GM12878 (cell line): Measurements from ENCODE around the gene RNPS1. TPM values are rescaled to one million over a fixed set of nuclear protein-coding genes. Genes with fewer than 3 reads are reported as not detected.

Source experiments
- CBX5 ChIP-seq: sonication (generic); IDR thresholded peaks from 2 replicates; pipeline ENCODE4 v1.6.1; 2016; ENCODE audit warnings: low read depth, moderate library complexity, mild to moderate bottlenecking, inconsistent platforms
- CREB1 ChIP-seq: IDR thresholded peaks from 2 replicates; pipeline ENCODE4 v1.6.1; 2012; ENCODE audit warnings: low read depth, mild to moderate bottlenecking, inconsistent platforms
- FOS ChIP-seq: IDR thresholded peaks from 3 replicates; pipeline ENCODE4 v1.6.1; 2011; ENCODE audit warnings: borderline replicate concordance; ENCODE audit not compliant: insufficient read length; ENCODE audit errors: extremely low read depth
- IKZF2 ChIP-seq, 2 experiments: fragments of 450-650 bp; IDR thresholded peaks; 2 replicates each; pipeline ENCODE4 v1.6.1; 2017; ENCODE audit warnings: mild to moderate bottlenecking in 2 of 2, moderate library complexity in 2 of 2
- IRF4 ChIP-seq: IDR thresholded peaks from 2 replicates; pipeline ENCODE4 v1.6.1; 2011; ENCODE audit warnings: low read depth, low read length
- MXI1 ChIP-seq: fragments of 150-350 bp; IDR thresholded peaks from 2 replicates; pipeline ENCODE4 v1.6.1; 2011; ENCODE audit warnings: low read depth, mild to moderate bottlenecking, inconsistent platforms, low read length, improper control_type of control experiment
- MYC ChIP-seq: IDR thresholded peaks from 2 replicates; pipeline ENCODE4 v1.6.1; 2011; ENCODE audit warnings: mild to moderate bottlenecking, low read length, moderate library complexity, inconsistent platforms; ENCODE audit not compliant: insufficient read depth, insufficient replicate concordance, insufficient read length, severe bottlenecking
- NR2C1 ChIP-seq: fragments of 450-650 bp; IDR thresholded peaks from 2 replicates; pipeline ENCODE4 v1.6.1; 2017; ENCODE audit warnings: antibody characterized with exemption, mild to moderate bottlenecking, moderate library complexity
- RAD21 ChIP-seq: IDR thresholded peaks from 2 replicates; pipeline ENCODE4 v1.6.1; 2011; ENCODE audit warnings: mild to moderate bottlenecking, low read depth, low read length, moderate library complexity; ENCODE audit not compliant: insufficient read depth
- RAD51 ChIP-seq: fragments of 450-650 bp; IDR thresholded peaks from 2 replicates; pipeline ENCODE4 v1.6.1; 2016; ENCODE audit warnings: moderate library complexity, mild to moderate bottlenecking, inconsistent platforms
- RELA ChIP-seq: fragments of 450-650 bp; IDR thresholded peaks from 2 replicates; pipeline ENCODE4 v1.8.0; 2014; ENCODE audit warnings: borderline replicate concordance; ENCODE audit not compliant: partially characterized antibody
- SMAD1 ChIP-seq: fragments of 450-650 bp; IDR thresholded peaks from 2 replicates; pipeline ENCODE4 v1.6.1; 2018; ENCODE audit warnings: mild to moderate bottlenecking, low read depth; ENCODE audit not compliant: partially characterized antibody
- SMARCA5 ChIP-seq: fragments of 450-650 bp; IDR thresholded peaks from 2 replicates; pipeline ENCODE4 v1.6.1; 2017; ENCODE audit warnings: mild to moderate bottlenecking
- SREBF1 ChIP-seq: IDR thresholded peaks from 2 replicates; pipeline ENCODE4 v1.6.1; 2012; ENCODE audit warnings: mild to moderate bottlenecking, low read length
- TARDBP ChIP-seq: IDR thresholded peaks from 2 replicates; pipeline ENCODE4 v1.6.1; 2016; ENCODE audit warnings: borderline replicate concordance
- ZNF274 ChIP-seq: IDR thresholded peaks from one replicate; pipeline ENCODE4 v1.8.0; 2011; ENCODE audit not compliant: insufficient read length, insufficient read depth
- ZNF384 ChIP-seq: IDR thresholded peaks from 2 replicates; pipeline ENCODE4 v1.6.1; 2012; ENCODE audit warnings: low read depth, mild to moderate bottlenecking, low read length, improper control_type of control experiment, borderline replicate concordance
- ZZZ3 ChIP-seq: IDR thresholded peaks from 2 replicates; pipeline ENCODE4 v1.6.1; 2011; ENCODE audit warnings: low read depth; ENCODE audit not compliant: control insufficient read depth, insufficient read length
- polyA plus RNA-seq, 11 experiments: library from polyadenylated mRNA; depleted of rRNA in 4 of 11; unstranded in 6 of 11; stranded (reverse) in 5 of 11; fragments of >200 nt; fragmentation: Nextera tagmentation in 4 of 11; fragmentation: Illumina TruSeq in 1 of 11; extraction: Ambion mirVana in 4 of 11; extraction: Trizol in 1 of 11; gene quantifications; 1 replicate in 1 of 11; 2 replicates in 10 of 11; pipeline versions ENCODE4 v1.2.1 to v1.2.3, GENCODE V29; 2011 to 2016; ENCODE audit warnings: inconsistent platforms in 2 of 11, missing spikeins in 2 of 11, low read depth in 1 of 11
- total RNA-seq, 4 experiments: library from RNA; depleted of rRNA in 3 of 4; stranded (reverse); fragments of >200 nt in 3 of 4; fragmentation: Illumina TruSeq in 1 of 4; extraction: Trizol in 1 of 4; gene quantifications; 2 replicates each; pipeline versions ENCODE4 v1.2.1 to v1.2.3, GENCODE V29; 2013 to 2021
- TF ChIP-seq, protein P1 (sequence below): fragments of 150-350 bp; IDR thresholded peaks from 2 replicates; pipeline ENCODE4 v1.6.1; 2016; ENCODE audit warnings: low read depth, low read length
- TF ChIP-seq, protein P2 (sequence below): IDR thresholded peaks from 2 replicates; pipeline ENCODE4 v1.6.1; 2012; ENCODE audit warnings: low read length, inconsistent platforms
- TF ChIP-seq, protein P3 (sequence below): fragments of 450-650 bp; IDR thresholded peaks from 2 replicates; pipeline ENCODE4 v1.6.1; 2017; ENCODE audit warnings: borderline replicate concordance
- TF ChIP-seq, protein P4 (sequence below): fragments of 450-650 bp; formaldehyde crosslinking; IDR thresholded peaks from 2 replicates; pipeline ENCODE4 v1.5.0; 2022; ENCODE audit warnings: mild to moderate bottlenecking, missing genetic modification characterization

The RNPS1 gene
- total and polyA plus RNA-seq, 10 of the 15 experiments (the other 5 are each of a cell fraction or from before 2014, with no cell fraction given), result 38.2 to 359 (median 188) TPM

DNA sequence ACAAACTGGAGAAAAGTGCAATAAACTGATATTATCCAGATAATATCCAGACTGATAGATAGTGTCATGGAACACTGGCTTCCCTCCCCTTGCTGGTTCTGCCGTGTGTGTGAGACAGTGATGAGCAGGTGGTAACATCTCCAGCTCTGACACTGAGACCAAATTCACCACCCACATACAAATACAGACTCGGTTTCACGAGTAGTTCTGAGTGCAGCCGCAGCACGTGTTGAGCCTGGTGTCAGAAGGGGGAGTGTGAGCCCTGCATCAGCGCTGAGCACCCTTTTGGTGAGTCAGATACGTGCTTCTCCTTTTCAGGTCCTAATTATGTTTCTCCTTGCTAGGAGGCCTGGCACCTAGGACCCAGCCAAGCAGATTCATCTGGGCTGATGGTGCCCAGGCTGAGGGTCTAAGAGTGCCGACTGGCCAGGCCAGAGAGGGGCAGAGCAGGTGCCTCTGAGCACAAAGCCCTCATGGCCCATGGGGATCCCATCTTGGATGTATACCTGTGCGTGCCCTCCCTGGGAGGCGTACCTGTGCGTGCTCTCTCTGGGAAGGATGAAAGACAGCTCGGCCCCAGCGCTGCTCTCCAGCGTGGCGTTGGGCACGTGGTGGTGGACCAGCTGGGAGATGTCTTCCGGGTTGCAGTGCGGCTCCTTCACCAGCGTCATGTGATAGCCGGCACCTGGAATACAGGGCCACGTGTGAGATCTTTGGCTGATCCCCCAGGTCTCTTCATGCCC is 27.3 kb upstream of the RNPS1 start (continued):
- TF ChIP-seq MXI1 (peak; percentile 92), RELA (no peak), IKZF2 (IDR thresholded peaks at IDR 0.05) (peak; percentile 54 to 69; a peak in 2 of 4 replicates), NR2C1 (no peak), SREBF1 (no peak), SMAD1 (no peak), ZNF274 (no peak), CREB1 (no peak), SMARCA5 (no peak; the same call in 1 of the 2 replicates), CBX5 (no peak), MYC (peak; percentile 59), ZZZ3 (no peak), RAD21 (no peak), ZNF384 (no peak), RAD51 (peak; percentile 87), FOS (no peak), IRF4 (peak; percentile 36; the same call in 1 of the 2 replicates), TARDBP (no peak)
- TF ChIP-seq, protein P1, sequence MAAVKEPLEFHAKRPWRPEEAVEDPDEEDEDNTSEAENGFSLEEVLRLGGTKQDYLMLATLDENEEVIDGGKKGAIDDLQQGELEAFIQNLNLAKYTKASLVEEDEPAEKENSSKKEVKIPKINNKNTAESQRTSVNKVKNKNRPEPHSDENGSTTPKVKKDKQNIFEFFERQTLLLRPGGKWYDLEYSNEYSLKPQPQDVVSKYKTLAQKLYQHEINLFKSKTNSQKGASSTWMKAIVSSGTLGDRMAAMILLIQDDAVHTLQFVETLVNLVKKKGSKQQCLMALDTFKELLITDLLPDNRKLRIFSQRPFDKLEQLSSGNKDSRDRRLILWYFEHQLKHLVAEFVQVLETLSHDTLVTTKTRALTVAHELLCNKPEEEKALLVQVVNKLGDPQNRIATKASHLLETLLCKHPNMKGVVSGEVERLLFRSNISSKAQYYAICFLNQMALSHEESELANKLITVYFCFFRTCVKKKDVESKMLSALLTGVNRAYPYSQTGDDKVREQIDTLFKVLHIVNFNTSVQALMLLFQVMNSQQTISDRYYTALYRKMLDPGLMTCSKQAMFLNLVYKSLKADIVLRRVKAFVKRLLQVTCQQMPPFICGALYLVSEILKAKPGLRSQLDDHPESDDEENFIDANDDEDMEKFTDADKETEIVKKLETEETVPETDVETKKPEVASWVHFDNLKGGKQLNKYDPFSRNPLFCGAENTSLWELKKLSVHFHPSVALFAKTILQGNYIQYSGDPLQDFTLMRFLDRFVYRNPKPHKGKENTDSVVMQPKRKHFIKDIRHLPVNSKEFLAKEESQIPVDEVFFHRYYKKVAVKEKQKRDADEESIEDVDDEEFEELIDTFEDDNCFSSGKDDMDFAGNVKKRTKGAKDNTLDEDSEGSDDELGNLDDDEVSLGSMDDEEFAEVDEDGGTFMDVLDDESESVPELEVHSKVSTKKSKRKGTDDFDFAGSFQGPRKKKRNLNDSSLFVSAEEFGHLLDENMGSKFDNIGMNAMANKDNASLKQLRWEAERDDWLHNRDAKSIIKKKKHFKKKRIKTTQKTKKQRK, result no peak
- TF ChIP-seq, protein P2, sequence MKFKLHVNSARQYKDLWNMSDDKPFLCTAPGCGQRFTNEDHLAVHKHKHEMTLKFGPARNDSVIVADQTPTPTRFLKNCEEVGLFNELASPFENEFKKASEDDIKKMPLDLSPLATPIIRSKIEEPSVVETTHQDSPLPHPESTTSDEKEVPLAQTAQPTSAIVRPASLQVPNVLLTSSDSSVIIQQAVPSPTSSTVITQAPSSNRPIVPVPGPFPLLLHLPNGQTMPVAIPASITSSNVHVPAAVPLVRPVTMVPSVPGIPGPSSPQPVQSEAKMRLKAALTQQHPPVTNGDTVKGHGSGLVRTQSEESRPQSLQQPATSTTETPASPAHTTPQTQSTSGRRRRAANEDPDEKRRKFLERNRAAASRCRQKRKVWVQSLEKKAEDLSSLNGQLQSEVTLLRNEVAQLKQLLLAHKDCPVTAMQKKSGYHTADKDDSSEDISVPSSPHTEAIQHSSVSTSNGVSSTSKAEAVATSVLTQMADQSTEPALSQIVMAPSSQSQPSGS, result no peak
- TF ChIP-seq, protein P3, sequence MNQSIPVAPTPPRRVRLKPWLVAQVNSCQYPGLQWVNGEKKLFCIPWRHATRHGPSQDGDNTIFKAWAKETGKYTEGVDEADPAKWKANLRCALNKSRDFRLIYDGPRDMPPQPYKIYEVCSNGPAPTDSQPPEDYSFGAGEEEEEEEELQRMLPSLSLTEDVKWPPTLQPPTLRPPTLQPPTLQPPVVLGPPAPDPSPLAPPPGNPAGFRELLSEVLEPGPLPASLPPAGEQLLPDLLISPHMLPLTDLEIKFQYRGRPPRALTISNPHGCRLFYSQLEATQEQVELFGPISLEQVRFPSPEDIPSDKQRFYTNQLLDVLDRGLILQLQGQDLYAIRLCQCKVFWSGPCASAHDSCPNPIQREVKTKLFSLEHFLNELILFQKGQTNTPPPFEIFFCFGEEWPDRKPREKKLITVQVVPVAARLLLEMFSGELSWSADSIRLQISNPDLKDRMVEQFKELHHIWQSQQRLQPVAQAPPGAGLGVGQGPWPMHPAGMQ, result no peak
- TF ChIP-seq, protein P4, sequence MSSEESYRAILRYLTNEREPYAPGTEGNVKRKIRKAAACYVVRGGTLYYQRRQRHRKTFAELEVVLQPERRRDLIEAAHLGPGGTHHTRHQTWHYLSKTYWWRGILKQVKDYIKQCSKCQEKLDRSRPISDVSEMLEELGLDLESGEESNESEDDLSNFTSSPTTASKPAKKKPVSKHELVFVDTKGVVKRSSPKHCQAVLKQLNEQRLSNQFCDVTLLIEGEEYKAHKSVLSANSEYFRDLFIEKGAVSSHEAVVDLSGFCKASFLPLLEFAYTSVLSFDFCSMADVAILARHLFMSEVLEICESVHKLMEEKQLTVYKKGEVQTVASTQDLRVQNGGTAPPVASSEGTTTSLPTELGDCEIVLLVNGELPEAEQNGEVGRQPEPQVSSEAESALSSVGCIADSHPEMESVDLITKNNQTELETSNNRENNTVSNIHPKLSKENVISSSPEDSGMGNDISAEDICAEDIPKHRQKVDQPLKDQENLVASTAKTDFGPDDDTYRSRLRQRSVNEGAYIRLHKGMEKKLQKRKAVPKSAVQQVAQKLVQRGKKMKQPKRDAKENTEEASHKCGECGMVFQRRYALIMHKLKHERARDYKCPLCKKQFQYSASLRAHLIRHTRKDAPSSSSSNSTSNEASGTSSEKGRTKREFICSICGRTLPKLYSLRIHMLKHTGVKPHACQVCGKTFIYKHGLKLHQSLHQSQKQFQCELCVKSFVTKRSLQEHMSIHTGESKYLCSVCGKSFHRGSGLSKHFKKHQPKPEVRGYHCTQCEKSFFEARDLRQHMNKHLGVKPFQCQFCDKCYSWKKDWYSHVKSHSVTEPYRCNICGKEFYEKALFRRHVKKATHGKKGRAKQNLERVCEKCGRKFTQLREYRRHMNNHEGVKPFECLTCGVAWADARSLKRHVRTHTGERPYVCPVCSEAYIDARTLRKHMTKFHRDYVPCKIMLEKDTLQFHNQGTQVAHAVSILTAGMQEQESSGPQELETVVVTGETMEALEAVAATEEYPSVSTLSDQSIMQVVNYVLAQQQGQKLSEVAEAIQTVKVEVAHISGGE (CRISPR knock-in tag), result no peak
